ENCODE measurements around the gene LYRM2.

The LYRM2 gene

GRCh38 chr6:89555031-89555430, 83.5 kb downstream of the LYRM2 start:
- no peak for DNase-seq (ENCODE audit: low read depth)

- DNase-seq (ENCODE audit: low read depth), result no peak
These were observed 84.4 kb downstream of the LYRM2 start for GRCh38 chr6:89554106-89554505.

GRCh38 chr6:89553431-89553830, 85.1 kb downstream of the LYRM2 start:
- DNase-seq (ENCODE audit: low read depth), result no peak

- DNase-seq (ENCODE audit: low read depth), result no peak
These were observed 91.3 kb downstream of the LYRM2 start for GRCh38 chr6:89547281-89547680.

GRCh38 chr6:89542866-89543265, 95.7 kb downstream of the LYRM2 start:
- no peak for DNase-seq (ENCODE audit: low read depth)

- DNase-seq (ENCODE audit: low read depth), result no peak
These were observed 96.3 kb downstream of the LYRM2 start for GRCh38 chr6:89542081-89542857.

GRCh38 chr6:89539779-89540178, 98.8 kb downstream of the LYRM2 start:
- no peak for DNase-seq (ENCODE audit: low read depth)

GRCh38 chr6:89536231-89536630, 102.3 kb downstream of the LYRM2 start:
- no peak for DNase-seq (ENCODE audit: low read depth)

- DNase-seq (ENCODE audit: low read depth), result no peak
These were observed 107.6 kb downstream of the LYRM2 start for GRCh38 chr6:89530982-89531381.

- no peak for DNase-seq (ENCODE audit: low read depth)
These were observed 109.7 kb downstream of the LYRM2 start for GRCh38 chr6:89528866-89529265.

- DNase-seq (ENCODE audit: low read depth), result no peak
These were observed 110.9 kb downstream of the LYRM2 start for GRCh38 chr6:89527634-89528033.

GRCh38 chr6:89526563-89526869, 112.0 kb downstream of the LYRM2 start:
- no peak for DNase-seq (ENCODE audit: low read depth)

- DNase-seq (ENCODE audit: low read depth), result no peak
These were observed 112.6 kb downstream of the LYRM2 start for GRCh38 chr6:89525786-89526562.

- no peak for DNase-seq (ENCODE audit: low read depth)
These were observed 115.8 kb downstream of the LYRM2 start for GRCh38 chr6:89522778-89523177.

- no peak for DNase-seq (ENCODE audit: low read depth)
These were observed 117.8 kb downstream of the LYRM2 start for GRCh38 chr6:89520736-89521135.

- no peak for DNase-seq (ENCODE audit: low read depth)
These were observed 120.0 kb downstream of the LYRM2 start for GRCh38 chr6:89518352-89519055.

All from activated T-cell treated with anti-CD3 and anti-CD28 coated beads for 24 hours (primary cell).